DOHH2 (cell line): ENCODE results near the gene SDCCAG8.

ENCODE experiments used
- H3F3A ChIP-seq: fragments of 200-600 bp; sonication (generic), shearing (Covaris generic); 2 replicates; pipeline ENCODE4 v1.6.0; 2016; ENCODE audit warnings: antibody characterized with exemption, mild to moderate bottlenecking; ENCODE audit not compliant: control insufficient read depth, insufficient read depth
- H3K27ac ChIP-seq: fragments of 200-600 bp; sonication (generic); 2 replicates; pipeline ENCODE4 v1.5.1; 2014; ENCODE audit warnings: low read depth, mild to moderate bottlenecking, low read length, moderate library complexity
- H3K27me3 ChIP-seq: fragments of 200-600 bp; sonication (generic); 2 replicates; pipeline ENCODE4 v1.6.1; 2014; ENCODE audit warnings: mild to moderate bottlenecking, low read length, mixed read lengths; ENCODE audit not compliant: control insufficient read depth
- H3K36me3 ChIP-seq: fragments of 200-600 bp; sonication (generic); 2 replicates; pipeline ENCODE4 v1.6.1; 2014; ENCODE audit warnings: mild to moderate bottlenecking, low read length, moderate library complexity, mixed read lengths; ENCODE audit not compliant: control insufficient read depth
- H3K4me1 ChIP-seq: fragments of 200-600 bp; sonication (generic); 2 replicates; pipeline ENCODE4 v1.6.1; 2014; ENCODE audit warnings: mild to moderate bottlenecking, low read length, mixed read lengths; ENCODE audit not compliant: control insufficient read depth
- H3K4me2 ChIP-seq: fragments of 200-600 bp; sonication (generic); 2 replicates; pipeline ENCODE4 v1.6.0; 2014; ENCODE audit warnings: mild to moderate bottlenecking, low read length, moderate library complexity
- H3K4me3 ChIP-seq: fragments of 200-600 bp; sonication (generic); 2 replicates; pipeline ENCODE4 v1.5.1; 2014; ENCODE audit warnings: mild to moderate bottlenecking, low read length, mixed read lengths
- H3K79me2 ChIP-seq: fragments of 200-600 bp; sonication (generic); 2 replicates; pipeline ENCODE4 v1.6.1; 2014; ENCODE audit warnings: mild to moderate bottlenecking, low read length, mixed read lengths; ENCODE audit not compliant: control insufficient read depth
- H3K9me2 ChIP-seq: fragments of 200-600 bp; sonication (generic); replicated peaks from 2 replicates; pipeline ENCODE4 v1.6.1; 2014; ENCODE audit warnings: mild to moderate bottlenecking, low read length, mixed read lengths; ENCODE audit not compliant: control insufficient read depth
- H3K9me3 ChIP-seq: fragments of 200-600 bp; sonication (generic); 2 replicates; pipeline ENCODE4 v1.6.1; 2014; ENCODE audit warnings: antibody characterized with exemption, low read length, mixed read lengths; ENCODE audit not compliant: control insufficient read depth, insufficient read depth
- H4K20me1 ChIP-seq: fragments of 200-600 bp; sonication (generic); 2 replicates; pipeline ENCODE4 v1.6.0; 2014; ENCODE audit warnings: low read depth, mild to moderate bottlenecking, antibody characterized with exemption, low read length, moderate library complexity; ENCODE audit not compliant: control insufficient read depth, insufficient read depth
- CTCF ChIP-seq: fragments of 200-600 bp; sonication (generic); IDR thresholded peaks from one replicate; pipeline ENCODE4 v1.5.1; 2014; ENCODE audit warnings: antibody characterized with exemption, mild to moderate bottlenecking, low read depth, low read length; ENCODE audit not compliant: poor library complexity, severe bottlenecking
- EZH2phosphoT487 ChIP-seq: fragments of 200-600 bp; sonication (generic); IDR thresholded peaks from 2 replicates; pipeline ENCODE4 v1.6.1; 2017; ENCODE audit warnings: borderline replicate concordance, mild to moderate bottlenecking, antibody characterized with exemption, low read length, moderate library complexity, mixed read lengths

The SDCCAG8 gene

GRCh38 chr1:243273506-243273905 is 17.7 kb downstream of the SDCCAG8 start:
- H3K9me2 ChIP-seq: no peaks in the 10 kb centered on the region
- H3F3A ChIP-seq: no peaks in the 10 kb centered on the region
- no peak overlapping the region for H3K4me2 ChIP-seq
- peaks cover 6% of the 10 kb centered on the region for H3K79me2 ChIP-seq
- H3K4me1 ChIP-seq: peaks cover 22% of the 10 kb centered on the region
- H3K27ac ChIP-seq: no peak overlapping the region
- no peaks in the 10 kb centered on the region for H3K9me3 ChIP-seq
- no peaks in the 10 kb centered on the region for H4K20me1 ChIP-seq
- peaks cover 23% of the 10 kb centered on the region for H3K36me3 ChIP-seq
- TF ChIP-seq EZH2phosphoT487: no peak
- no peak for TF ChIP-seq CTCF
- H3K4me3 ChIP-seq: no peak overlapping the region
- H3K27me3 ChIP-seq: no peaks in the 10 kb centered on the region

- H3K27ac ChIP-seq: no peak overlapping the region
- H4K20me1 ChIP-seq: no peaks in the 10 kb centered on the region
- TF ChIP-seq CTCF: no peak
- no peak for TF ChIP-seq EZH2phosphoT487
- H3K4me1 ChIP-seq: peaks cover 18% of the 10 kb centered on the region
- peaks cover 3% of the 10 kb centered on the region for H3K79me2 ChIP-seq
- no peaks in the 10 kb centered on the region for H3K9me3 ChIP-seq
- no peaks in the 10 kb centered on the region for H3F3A ChIP-seq
- no peaks in the 10 kb centered on the region for H3K9me2 ChIP-seq
- H3K27me3 ChIP-seq: no peaks in the 10 kb centered on the region
- H3K36me3 ChIP-seq: peaks cover 23% of the 10 kb centered on the region
- no peak overlapping the region for H3K4me3 ChIP-seq
- H3K4me2 ChIP-seq: no peak overlapping the region
Measured at GRCh38 chr1:243273945-243274344, 18.1 kb downstream of the SDCCAG8 start.

DNA sequence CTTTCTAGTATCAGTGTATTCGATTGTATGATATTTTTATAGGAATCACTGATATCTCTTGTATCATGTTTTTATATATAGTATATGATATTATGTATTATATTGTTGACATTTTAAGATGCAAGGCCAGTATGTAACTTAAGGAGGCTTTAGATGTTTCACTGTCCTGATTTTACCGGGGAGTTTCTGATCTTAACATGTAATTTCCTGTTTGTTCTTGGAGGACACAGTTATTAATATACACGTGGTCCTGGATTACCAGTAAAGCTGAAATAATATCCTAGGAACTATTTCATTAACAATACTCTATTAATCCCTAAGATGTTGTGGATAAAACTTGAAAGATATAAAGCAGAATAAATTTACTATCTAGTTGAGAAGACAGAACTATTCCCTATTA is 19.5 kb downstream of the SDCCAG8 start:
- H3F3A ChIP-seq: no peaks in the 10 kb centered on the region; the same call in 1 of the 2 replicates
- H3K27me3 ChIP-seq: no peaks in the 10 kb centered on the region
- no peaks in the 10 kb centered on the region for H4K20me1 ChIP-seq
- H3K36me3 ChIP-seq: peaks cover 23% of the 10 kb centered on the region
- H3K4me2 ChIP-seq: no peak overlapping the region
- H3K9me3 ChIP-seq: no peaks in the 10 kb centered on the region
- TF ChIP-seq EZH2phosphoT487 (no peak), CTCF (no peak)
- peaks cover 4% of the 10 kb centered on the region for H3K4me1 ChIP-seq
- no peaks in the 10 kb centered on the region for H3K9me2 ChIP-seq
- H3K79me2 ChIP-seq: no peaks in the 10 kb centered on the region
- H3K27ac ChIP-seq: no peak overlapping the region
- no peak overlapping the region for H3K4me3 ChIP-seq
